Testis (tissue), 2 donors: ENCODE data around the gene KCTD10.

Source experiments
- CTCF ChIP-seq, 3 experiments: fragments of 450-650 bp in 2 of 3; fragments of 200-600 bp in 1 of 3; sonication (generic) in 1 of 3; IDR thresholded peaks; one replicate each; pipeline ENCODE4 v1.5.1; 2016 to 2019; ENCODE audit warnings: antibody characterized with exemption in 3 of 3, mild to moderate bottlenecking in 2 of 3, moderate library complexity in 1 of 3
- POLR2A ChIP-seq: fragments of 450-650 bp; IDR thresholded peaks from one replicate; pipeline ENCODE4 v1.6.1; 2017; ENCODE audit warnings: antibody characterized with exemption, mild to moderate bottlenecking, moderate library complexity

- TF ChIP-seq POLR2A: no peak
- no peak for TF ChIP-seq CTCF (IDR thresholded peaks at IDR 0.05)
Measured at GRCh38 chr12:109494348-109494881, 17.3 kb upstream of the KCTD10 start.
